ENCODE measurements around the gene SLC9A9. TPM values are rescaled to one million over a fixed set of nuclear protein-coding genes. Genes with fewer than 3 reads are reported as not detected.

The SLC9A9 gene
- total and polyA plus RNA-seq, 7 experiments from 2014 or later: 9.3 to 23.1 (median 16.6) TPM

DNA sequence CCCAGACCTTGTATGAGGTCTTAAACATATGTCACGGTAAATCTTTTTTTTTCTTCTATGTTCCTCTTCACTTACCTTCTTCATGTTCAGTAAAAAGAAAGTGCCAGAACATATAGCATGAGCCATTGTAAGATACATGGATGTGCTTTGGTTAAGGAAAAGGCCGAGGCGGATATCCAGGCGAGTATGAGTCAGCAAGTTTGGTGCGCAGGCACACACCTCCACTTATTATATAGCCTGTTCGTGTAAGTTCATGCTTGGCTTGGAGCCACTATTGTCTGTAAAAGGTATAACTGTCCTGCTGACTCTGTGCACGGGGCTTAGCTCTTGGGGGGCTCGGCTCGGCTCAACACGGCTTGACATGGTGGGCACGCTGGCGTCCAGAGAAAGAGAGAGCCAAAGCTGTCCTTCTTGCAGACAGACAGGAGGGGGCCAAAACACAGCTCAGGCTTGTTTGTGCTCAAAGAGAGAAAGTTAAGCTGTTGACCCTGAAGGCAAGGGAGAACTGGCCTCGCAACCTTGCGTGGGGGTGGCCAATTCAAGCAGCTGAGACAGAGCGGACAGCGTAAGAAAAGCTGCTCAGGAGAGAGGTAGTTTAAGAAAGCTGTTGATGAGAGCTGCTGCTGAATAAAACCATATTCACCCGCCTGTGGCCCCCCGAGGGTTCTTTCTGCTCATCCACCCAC lies 251.2 kb downstream of the SLC9A9 start:
- POLR2A ChIA-PET: no interaction called here
- Histone ChIP-seq H3K9me3 (ENCODE audit: control insufficient read depth in 2 of 3, low read length in 3 of 3) (no peaks in the 10 kb centered on the region), H3K27ac (ENCODE audit: low read depth, low read length) (no peak overlapping the region), H3K27me3 (ENCODE audit: control insufficient read depth in 2 of 2, insufficient read depth in 2 of 2, low read length in 2 of 2) (no peaks in the 10 kb centered on the region), H3K36me3 (ENCODE audit: control insufficient read depth in 2 of 3, insufficient read depth in 3 of 3, low read length in 3 of 3) (no peaks in the 10 kb centered on the region), H3K4me1 (ENCODE audit: control insufficient read depth in 2 of 2, insufficient read depth in 2 of 2, low read length in 2 of 2) (no peaks in the 10 kb centered on the region), H3K4me3 (ENCODE audit: low read length) (no peak overlapping the region)
- CTCF ChIA-PET: no interaction called here
- intact Hi-C loops (cut with micrococcal nuclease): no loop called here
- Mint-ChIP-seq H3K27ac (peak overlapping the region in 1 of 9 donors; percentile 24), H3K27me3 (no peaks in the 10 kb centered on the region), H3K9me3 (no peaks in the 10 kb centered on the region), H3K4me3 (no peak overlapping the region), H3K36me3 (peaks cover 0 to 24% (median 4%) of the 10 kb centered on the region in 5 donors), H3K4me1 (peaks cover 0 to 10% (median 0%) of the 10 kb centered on the region in 7 donors)
- DNase-seq: no peak
- no peak for ATAC-seq

DNA sequence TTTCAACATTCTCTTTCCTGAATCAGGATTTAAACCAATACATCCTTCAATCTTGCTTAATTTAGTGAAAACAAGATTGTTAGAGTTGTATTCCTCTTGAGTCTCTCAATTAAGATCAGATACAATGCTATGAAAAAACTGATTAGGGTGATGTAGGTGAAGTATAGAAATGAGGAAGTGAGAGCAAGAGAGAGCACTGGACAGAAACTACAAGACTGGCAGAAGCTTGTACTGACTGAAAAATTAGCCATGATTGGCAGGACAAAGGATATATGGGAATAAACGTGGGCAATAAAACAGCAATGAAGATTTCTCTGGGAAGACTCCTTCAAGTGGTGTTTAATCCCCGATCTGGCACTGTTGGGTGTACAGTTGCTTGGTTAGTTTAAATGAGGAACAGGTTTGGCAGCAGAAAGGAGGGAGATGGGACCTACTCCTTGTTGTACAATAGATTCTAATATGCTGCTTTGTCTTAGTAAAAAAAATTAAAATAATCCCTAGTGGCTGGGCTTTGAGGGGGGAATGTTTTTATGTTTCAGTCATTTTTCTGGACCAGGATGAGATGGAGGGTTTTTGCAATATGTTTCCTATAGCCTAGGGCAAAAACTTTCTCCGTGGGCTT lies 252.7 kb downstream of the SLC9A9 start:
- intact Hi-C loops (cut with micrococcal nuclease): no loop called here
- H3K4me1 ChIP-seq (ENCODE audit: control insufficient read depth in 2 of 2, insufficient read depth in 2 of 2, low read length in 2 of 2): no peaks in the 10 kb centered on the region
- Mint-ChIP-seq H3K4me3 (no peak overlapping the region), H3K27me3 (no peaks in the 10 kb centered on the region), H3K9me3 (no peaks in the 10 kb centered on the region), H3K36me3 (peaks cover 0 to 32% (median 4%) of the 10 kb centered on the region in 5 donors), H3K4me1 (peaks cover 0 to 2% (median 0%) of the 10 kb centered on the region in 7 donors), H3K27ac (no peak overlapping the region)
- no peaks in the 10 kb centered on the region for H3K27me3 ChIP-seq (ENCODE audit: control insufficient read depth in 2 of 2, insufficient read depth in 2 of 2, low read length in 2 of 2)
- no peaks in the 10 kb centered on the region for H3K9me3 ChIP-seq (ENCODE audit: control insufficient read depth in 2 of 3, low read length in 3 of 3)
- DNase-seq (no peak), ATAC-seq (peak; percentile 50)
- H3K27ac ChIP-seq (ENCODE audit: low read depth, low read length): no peak overlapping the region
- H3K36me3 ChIP-seq (ENCODE audit: control insufficient read depth in 2 of 3, insufficient read depth in 3 of 3, low read length in 3 of 3): no peaks in the 10 kb centered on the region
- CTCF ChIA-PET: interaction anchor here (0.7 kb wide), 1 partner anchor 609 kb away, joined by 3 read pairs; no protein-coding TSS in a partner anchor
- POLR2A ChIA-PET: interaction anchor here (0.7 kb wide), 1 partner anchor 665 kb away, joined by 3 read pairs; no protein-coding TSS in a partner anchor
- no peak overlapping the region for H3K4me3 ChIP-seq (ENCODE audit: low read length)

DNA sequence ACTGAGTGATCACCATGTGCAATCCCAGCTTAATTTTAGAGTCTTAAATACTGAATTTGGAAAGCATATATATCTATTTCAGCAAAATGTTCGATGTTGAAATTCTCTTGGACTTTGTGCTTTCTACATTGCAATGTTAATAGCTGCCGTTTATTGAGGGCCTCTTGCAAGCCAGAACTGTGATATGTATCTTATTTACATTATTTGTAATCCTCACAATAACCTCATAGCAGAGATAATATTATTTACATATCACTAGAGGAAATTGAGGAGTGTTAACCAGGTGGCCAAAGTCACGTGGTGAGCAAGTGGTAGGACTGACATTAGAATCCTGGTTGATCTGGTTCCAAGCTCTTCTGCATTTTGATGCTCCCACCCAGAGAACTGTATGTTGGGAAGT lies 254.1 kb downstream of the SLC9A9 start:
- Histone ChIP-seq H3K27me3 (ENCODE audit: control insufficient read depth in 2 of 2, insufficient read depth in 2 of 2, low read length in 2 of 2) (no peaks in the 10 kb centered on the region), H3K4me1 (ENCODE audit: control insufficient read depth in 2 of 2, insufficient read depth in 2 of 2, low read length in 2 of 2) (no peaks in the 10 kb centered on the region), H3K27ac (ENCODE audit: low read depth, low read length) (no peak overlapping the region), H3K9me3 (ENCODE audit: control insufficient read depth in 2 of 3, low read length in 3 of 3) (no peaks in the 10 kb centered on the region), H3K36me3 (ENCODE audit: control insufficient read depth in 2 of 3, insufficient read depth in 3 of 3, low read length in 3 of 3) (no peaks in the 10 kb centered on the region), H3K4me3 (ENCODE audit: low read length) (no peak overlapping the region)
- H3K4me1 Mint-ChIP-seq: no peaks in the 10 kb centered on the region
- ATAC-seq (no peak), DNase-seq (no peak)
- intact Hi-C loops (cut with micrococcal nuclease): no loop called here
- H3K4me3 Mint-ChIP-seq: no peak overlapping the region
- H3K27me3 Mint-ChIP-seq: no peaks in the 10 kb centered on the region
- no peaks in the 10 kb centered on the region for H3K9me3 Mint-ChIP-seq
- H3K27ac Mint-ChIP-seq: no peak overlapping the region
- CTCF ChIA-PET: no interaction called here
- peaks cover 0 to 31% (median 0%) of the 10 kb centered on the region in 5 donors for H3K36me3 Mint-ChIP-seq
- POLR2A ChIA-PET: no interaction called here

DNA sequence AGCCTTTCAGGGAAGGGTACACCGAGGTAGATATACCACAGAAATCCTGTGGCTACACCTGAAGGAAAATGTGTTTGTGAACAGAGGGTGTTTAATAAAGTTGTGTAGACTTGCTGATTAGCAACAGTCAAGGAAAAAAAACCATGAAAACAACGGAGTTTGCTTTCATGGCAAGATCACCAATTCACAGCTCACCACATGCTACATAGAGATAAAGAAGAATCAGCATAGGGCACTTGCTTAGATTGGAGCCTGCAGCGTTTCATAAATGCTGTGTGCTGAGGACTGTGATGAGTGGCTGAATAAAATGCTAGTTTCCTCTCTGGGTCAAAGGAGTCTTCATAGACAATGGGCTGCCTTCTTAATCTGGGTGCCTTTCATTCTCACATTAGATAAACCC lies 257.6 kb downstream of the SLC9A9 start:
- no peaks in the 10 kb centered on the region for H3K27me3 Mint-ChIP-seq
- no peak overlapping the region for H3K27ac Mint-ChIP-seq
- CTCF ChIA-PET: no interaction called here
- no peak overlapping the region for H3K4me3 Mint-ChIP-seq
- DNase-seq: no peak
- intact Hi-C loops (cut with micrococcal nuclease): no loop called here
- POLR2A ChIA-PET: no interaction called here
- H3K9me3 Mint-ChIP-seq: peaks cover 0 to 3% (median 0%) of the 10 kb centered on the region in 11 donors
- no peak overlapping the region for H3K27ac ChIP-seq (ENCODE audit: low read depth, low read length)
- no peaks in the 10 kb centered on the region for H3K27me3 ChIP-seq (ENCODE audit: control insufficient read depth in 2 of 2, insufficient read depth in 2 of 2, low read length in 2 of 2)
- peaks cover 0 to 37% (median 6%) of the 10 kb centered on the region in 5 donors for H3K36me3 Mint-ChIP-seq
- H3K4me3 ChIP-seq (ENCODE audit: low read length): no peak overlapping the region
- H3K9me3 ChIP-seq (ENCODE audit: control insufficient read depth in 2 of 3, low read length in 3 of 3): no peaks in the 10 kb centered on the region
- H3K4me1 Mint-ChIP-seq: peaks cover 0 to 15% (median 10%) of the 10 kb centered on the region in 7 donors
- H3K36me3 ChIP-seq (ENCODE audit: control insufficient read depth in 2 of 3, insufficient read depth in 3 of 3, low read length in 3 of 3): no peaks in the 10 kb centered on the region
- no peak for ATAC-seq
- no peaks in the 10 kb centered on the region for H3K4me1 ChIP-seq (ENCODE audit: control insufficient read depth in 2 of 2, insufficient read depth in 2 of 2, low read length in 2 of 2)

DNA sequence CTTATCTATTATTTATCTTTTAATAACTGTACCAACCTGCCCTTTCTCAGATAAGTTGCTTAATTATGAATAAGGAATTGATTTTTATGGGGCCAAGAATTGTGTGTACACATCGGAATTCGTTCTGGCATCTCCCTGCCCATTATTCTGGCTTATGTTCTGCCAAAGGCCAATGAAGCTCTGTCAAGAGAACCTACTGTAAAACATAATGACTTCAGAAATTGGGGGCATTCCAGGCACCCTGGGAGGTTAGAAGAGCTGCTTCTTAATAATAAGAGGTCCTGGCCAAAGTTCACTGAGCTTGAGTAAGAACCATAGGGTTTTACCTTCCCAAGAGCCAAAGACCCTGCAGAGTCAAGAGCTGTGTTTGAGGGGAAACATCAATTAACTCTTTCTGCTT lies 261.7 kb downstream of the SLC9A9 start:
- no peak overlapping the region for H3K4me3 ChIP-seq (ENCODE audit: low read length)
- H3K27ac Mint-ChIP-seq: no peak overlapping the region
- no peaks in the 10 kb centered on the region for H3K36me3 ChIP-seq (ENCODE audit: control insufficient read depth in 2 of 3, insufficient read depth in 3 of 3, low read length in 3 of 3)

DNA sequence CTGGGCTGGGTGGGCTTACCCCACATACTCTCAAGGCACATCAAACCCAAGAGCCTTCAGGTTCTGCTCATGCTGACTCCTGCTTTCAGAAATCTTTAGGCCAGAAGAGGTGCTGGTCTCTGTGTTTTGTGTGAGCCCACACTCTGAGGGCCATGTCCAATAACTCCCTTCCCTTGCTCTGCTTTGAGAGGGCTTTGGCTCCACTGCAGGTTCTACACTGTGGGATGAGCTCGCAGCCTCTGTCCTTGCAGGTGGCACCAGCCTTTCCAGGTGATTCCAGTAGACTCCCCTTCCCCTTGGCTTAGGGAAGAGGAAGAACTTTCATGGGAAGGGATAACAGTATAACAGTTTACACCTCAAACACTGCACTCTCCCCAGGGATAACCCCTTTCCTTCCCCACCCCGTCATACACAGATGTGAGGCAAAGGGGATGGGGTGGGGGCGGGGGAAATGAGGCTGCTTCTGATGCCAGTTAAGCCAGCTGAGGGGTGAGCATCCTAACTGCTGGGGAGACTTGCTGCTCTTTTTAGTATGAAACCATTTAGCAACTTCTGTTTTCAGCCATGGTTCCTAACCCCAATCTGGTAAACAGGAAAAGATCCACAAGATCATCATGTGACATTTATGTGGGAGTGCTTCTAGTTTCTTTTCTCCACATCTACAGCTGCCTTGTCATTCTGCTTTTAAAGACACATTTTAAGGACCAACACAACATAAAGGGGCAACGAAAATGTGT lies 262.4 kb downstream of the SLC9A9 start:
- intact Hi-C loops (cut with micrococcal nuclease): no loop called here
- H3K4me3 ChIP-seq (ENCODE audit: low read length): no peak overlapping the region
- H3K4me3 Mint-ChIP-seq: peak overlapping the region in 1 of 10 donors; percentile 26
- H3K4me1 Mint-ChIP-seq: peaks cover 0 to 17% (median 10%) of the 10 kb centered on the region in 7 donors
- peaks cover 0 to 23% (median 8%) of the 10 kb centered on the region in 5 donors for H3K36me3 Mint-ChIP-seq
- H3K36me3 ChIP-seq (ENCODE audit: control insufficient read depth in 2 of 3, insufficient read depth in 3 of 3, low read length in 3 of 3): no peaks in the 10 kb centered on the region
- no peaks in the 10 kb centered on the region for H3K27me3 Mint-ChIP-seq
- no peaks in the 10 kb centered on the region for H3K4me1 ChIP-seq (ENCODE audit: control insufficient read depth in 2 of 2, insufficient read depth in 2 of 2, low read length in 2 of 2)
- ChIA-PET CTCF (interaction anchor here (0.6 kb wide), 1 partner anchor 240 kb away, joined by 3 read pairs; no protein-coding TSS in a partner anchor), POLR2A (no interaction called here)
- DNase-seq: peak in 1 of 9 donors; percentile 21
- H3K9me3 Mint-ChIP-seq: peaks cover 0 to 3% (median 0%) of the 10 kb centered on the region in 11 donors
- H3K27ac Mint-ChIP-seq: peak overlapping the region in 1 of 9 donors; percentile 7
- ATAC-seq: no peak
- no peak overlapping the region for H3K27ac ChIP-seq (ENCODE audit: low read depth, low read length)
- H3K27me3 ChIP-seq (ENCODE audit: control insufficient read depth in 2 of 2, insufficient read depth in 2 of 2, low read length in 2 of 2): no peaks in the 10 kb centered on the region
- no peaks in the 10 kb centered on the region for H3K9me3 ChIP-seq (ENCODE audit: control insufficient read depth in 2 of 3, low read length in 3 of 3)

More for the DNA sequence above, 261.7 kb downstream of the SLC9A9 start:
- POLR2A ChIA-PET: no interaction called here
- no peak overlapping the region for H3K4me3 Mint-ChIP-seq
- H3K4me1 Mint-ChIP-seq: peaks cover 0 to 17% (median 10%) of the 10 kb centered on the region in 7 donors
- H3K4me1 ChIP-seq (ENCODE audit: control insufficient read depth in 2 of 2, insufficient read depth in 2 of 2, low read length in 2 of 2): no peaks in the 10 kb centered on the region
- no peak overlapping the region for H3K27ac ChIP-seq (ENCODE audit: low read depth, low read length)
- no peaks in the 10 kb centered on the region for H3K27me3 Mint-ChIP-seq
- peaks cover 0 to 26% (median 8%) of the 10 kb centered on the region in 5 donors for H3K36me3 Mint-ChIP-seq
- intact Hi-C loops (cut with micrococcal nuclease): no loop called here
- CTCF ChIA-PET: no interaction called here
- H3K9me3 ChIP-seq (ENCODE audit: control insufficient read depth in 2 of 3, low read length in 3 of 3): no peaks in the 10 kb centered on the region
- DNase-seq (no peak), ATAC-seq (no peak)
- H3K9me3 Mint-ChIP-seq: peaks cover 0 to 3% (median 0%) of the 10 kb centered on the region in 11 donors
- no peaks in the 10 kb centered on the region for H3K27me3 ChIP-seq (ENCODE audit: control insufficient read depth in 2 of 2, insufficient read depth in 2 of 2, low read length in 2 of 2)
